GDM1 (cell line): ENCODE measurements around the gene TMEM108.

ENCODE experiments used
- DNase-seq: peaks from one replicate; lab custom pipeline; 2025; lab: John Stamatoyannopoulos, UW

TMEM108 gene

DNA sequence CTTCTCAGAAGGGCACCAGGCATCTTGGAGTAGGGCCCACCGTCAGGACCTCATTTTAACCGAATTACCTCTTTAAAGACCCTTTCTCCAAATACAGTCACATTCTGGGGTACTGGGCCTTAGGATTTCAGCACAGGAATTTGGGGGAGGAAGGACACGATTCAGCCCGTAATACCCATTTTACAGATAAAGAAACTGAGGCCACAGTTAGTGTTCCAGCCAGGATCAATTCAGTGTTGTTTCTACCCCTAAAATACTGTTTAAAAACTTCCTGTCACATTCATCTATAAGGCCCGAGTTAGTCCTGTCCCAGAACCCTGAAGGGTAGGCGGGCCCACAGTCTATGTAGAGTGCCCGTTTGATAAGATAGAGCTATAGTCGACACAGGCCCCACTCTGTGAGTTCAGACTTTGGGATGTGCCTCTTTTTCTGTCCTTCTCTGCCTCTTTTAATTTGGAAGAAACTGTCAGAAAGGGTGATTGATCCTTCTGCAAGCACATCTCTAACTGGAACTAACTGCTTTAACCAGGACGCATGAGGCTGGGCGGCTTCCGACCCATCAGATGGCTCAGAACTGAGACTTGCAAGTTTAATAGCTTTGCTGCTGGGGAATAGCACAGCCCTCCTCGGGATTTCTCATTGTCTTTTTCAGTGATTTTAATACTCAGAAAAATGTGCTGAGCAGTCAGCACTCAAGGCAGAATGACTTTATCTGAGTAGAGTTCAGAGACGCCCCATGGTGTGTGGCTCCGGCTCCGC is 381.1 kb downstream of the TMEM108 start:
- no peak for DNase-seq

DNA sequence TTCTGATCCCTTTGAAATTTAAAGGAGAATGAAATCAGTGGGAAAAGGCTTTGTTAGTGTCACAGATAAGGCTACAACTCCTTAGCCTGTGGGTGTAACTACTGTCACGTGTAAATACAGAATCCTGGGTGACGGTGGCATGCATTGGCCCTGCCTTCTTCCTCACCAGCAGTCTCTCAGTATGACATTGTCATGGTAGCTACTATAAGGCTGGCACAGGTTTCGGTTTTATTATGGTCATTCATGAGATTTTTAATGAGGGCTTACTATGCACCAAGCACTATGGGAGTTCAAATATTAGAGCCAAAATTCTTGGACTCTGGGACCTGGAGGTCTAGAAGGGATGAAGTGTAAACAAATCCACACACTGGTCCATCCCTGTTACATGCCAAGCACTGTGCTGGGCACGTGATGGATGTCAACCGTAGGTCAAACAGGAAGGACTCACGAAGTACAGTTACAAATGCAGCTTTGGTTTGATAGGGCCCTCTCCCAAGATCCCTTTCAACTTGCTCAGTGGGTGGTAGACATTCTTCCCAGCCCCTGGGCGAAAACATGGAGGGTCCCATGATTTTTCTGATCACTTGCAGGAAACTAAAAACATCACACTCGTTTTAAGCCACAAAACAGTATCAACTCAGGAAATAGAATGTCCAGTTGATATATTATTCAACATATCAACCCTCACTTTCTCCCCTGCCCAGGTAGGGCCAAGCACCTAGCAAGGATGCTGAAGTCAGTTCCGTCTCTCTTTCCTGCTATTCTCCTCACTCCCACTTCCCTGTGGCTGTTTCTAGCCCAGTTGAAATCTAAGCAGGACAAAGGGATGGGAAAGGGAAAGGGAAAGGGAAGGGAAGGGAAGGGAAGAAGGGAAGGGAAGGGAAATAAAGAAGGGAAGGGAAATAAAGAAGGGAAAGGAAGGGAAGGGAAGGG is 387.0 kb downstream of the TMEM108 start:
- no peak for DNase-seq

DNA sequence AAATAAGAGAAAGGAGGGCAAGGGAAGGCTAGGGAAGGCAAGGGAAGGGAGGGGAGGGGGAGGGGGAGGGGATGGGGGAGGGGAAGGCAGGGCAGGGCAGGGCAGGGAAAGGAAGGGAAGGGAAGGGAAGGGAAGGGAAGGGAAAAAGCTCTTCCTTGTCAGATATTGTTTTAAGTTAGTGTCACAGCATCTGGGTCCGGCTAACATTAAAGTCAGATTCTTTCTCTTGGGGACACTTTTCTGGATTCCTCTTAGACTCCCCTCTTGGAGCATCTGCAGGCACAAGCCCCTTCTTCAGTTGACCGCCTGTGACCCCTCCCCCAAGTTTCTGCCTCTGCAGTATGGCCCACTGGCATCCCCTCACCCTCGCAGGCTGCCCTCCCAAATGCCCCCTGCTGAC is 387.7 kb downstream of the TMEM108 start:
- no peak for DNase-seq

DNA sequence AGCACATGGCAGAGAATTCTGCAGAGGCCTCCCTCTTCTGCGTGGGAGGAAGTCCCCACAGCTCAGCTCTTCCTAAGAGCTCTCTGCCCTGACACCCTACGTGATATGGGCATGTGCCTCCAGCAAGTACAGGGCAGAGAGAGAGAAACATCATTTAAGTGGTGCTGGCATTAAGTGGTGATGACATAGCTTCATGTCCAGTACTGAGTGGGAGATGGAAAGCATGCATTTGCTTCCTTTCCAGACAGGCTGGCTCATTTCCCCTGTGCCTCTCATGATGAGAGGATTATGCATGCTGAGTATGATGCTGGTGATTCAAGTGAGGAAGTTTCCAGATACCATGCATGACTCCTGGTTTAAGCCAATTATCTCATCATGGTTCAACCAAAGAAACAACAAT is 388.5 kb downstream of the TMEM108 start:
- DNase-seq = no peak

- DNase-seq = no peak
Measured at GRCh38 chr3:133428552-133428951, 390.4 kb downstream of the TMEM108 start.

DNA sequence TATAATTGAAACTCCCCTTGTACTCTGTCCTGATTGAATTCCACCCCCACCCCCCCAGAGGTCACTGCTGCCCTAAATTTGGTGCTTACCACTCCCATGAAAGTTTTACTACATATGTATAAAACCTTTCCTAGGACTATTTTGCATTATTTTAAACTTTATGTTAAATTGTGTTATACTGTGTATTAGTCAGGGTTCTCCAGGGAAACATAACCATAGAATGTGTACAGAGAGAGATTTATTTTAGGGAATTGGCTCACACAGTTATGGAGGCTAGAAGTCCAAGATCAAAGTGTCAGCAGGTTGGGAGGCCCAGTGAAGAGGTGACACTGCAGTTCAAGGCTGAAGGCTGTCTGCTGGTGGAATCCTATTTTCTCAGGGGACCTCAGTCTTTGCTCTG is 390.9 kb downstream of the TMEM108 start:
- no peak for DNase-seq

DNA sequence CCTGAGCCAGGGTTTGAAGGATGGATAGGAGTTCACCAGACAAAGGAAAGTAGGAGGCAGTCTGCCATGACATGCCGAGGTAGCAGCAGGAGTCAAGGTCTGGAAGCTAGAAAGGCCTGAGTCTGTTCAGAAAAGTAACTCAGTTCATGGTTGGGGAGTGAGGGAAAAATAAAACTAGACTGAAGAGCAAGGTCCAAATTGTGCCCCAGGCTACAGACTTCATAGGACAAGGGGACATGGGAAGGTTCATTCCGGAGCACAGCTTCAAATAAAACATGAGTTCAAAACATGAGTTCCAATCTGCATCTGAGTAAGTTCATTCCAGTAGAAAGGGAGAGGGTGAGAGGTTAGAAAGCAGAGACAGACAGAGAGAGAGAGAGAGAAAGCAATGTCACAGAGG is 401.4 kb downstream of the TMEM108 start:
- no peak for DNase-seq

DNA sequence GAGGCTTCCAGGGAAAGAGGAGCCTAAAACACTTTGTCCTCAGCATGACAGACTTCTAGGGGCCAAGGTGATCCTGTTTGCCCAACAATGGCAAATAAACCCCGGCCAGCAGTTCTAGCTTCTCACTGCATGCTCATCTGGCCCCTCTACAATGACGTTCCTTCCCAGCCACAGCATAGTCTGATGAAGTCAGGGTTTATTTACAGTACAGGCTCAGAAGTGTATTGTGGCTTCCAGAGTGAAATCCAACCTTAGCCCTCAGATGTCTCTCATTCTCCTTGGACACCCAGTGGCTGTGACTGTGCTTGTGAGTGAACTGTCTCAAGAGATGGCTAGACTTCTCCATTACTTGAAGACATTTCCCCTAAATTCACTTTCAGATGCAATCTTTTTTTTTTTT is 402.5 kb downstream of the TMEM108 start:
- no peak for DNase-seq

DNA sequence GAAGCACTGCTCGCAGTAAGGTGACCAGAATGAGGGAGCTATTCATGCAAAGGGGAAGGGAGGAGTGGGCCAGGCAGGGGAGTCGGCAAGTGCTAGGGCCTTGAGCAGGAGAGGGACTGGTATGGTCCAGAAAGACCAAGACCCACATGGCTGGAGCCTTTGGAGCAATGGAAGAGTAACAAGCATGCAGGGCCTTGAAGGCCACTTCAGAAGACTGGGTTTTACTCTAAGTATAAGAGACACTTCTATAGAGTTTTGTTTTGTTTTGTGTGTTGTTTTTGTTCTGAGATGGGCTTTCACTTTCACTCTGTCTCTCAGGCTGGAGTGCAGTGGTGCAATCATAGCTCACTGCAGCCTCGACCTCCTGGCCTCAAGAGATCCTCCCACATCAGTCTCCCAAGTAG is 403.7 kb downstream of the TMEM108 start:
- no peak for DNase-seq

- no peak for DNase-seq
Measured at GRCh38 chr3:133442518-133442917, 404.3 kb downstream of the TMEM108 start.

DNA sequence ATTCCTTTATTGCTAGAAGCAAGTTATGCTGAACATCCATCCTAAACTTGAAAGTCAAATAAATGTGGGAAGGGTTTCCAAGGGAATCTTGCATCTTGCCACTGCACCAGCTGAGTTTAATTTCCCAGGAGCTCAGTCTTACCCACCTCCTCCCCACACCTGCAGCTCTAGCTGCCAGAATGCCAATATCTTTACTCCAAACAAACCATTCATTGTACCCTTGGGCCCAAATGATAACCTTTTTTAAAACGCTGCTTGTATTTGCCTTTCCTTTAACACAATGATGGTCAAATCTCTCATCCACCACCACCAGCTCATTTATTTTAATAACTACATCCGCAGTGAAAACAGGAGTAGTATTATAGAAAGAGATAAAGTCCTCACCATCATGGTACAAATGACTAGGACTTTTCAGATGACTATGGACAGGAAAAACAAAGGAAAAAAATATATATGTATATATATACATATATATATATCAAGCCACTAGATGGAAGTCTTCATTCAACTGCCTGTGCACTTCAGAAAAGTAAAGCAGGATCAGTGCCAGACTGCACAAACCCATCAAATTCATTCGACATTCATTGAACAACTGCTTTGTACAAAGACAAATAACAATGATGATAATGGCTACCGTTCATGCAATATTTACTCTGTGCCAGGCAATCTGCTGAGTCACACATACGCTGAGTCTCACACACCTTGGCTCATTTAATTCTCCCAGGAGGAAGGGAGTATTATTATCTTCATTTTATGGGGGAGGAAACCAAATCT is 405.6 kb downstream of the TMEM108 start:
- DNase-seq = no peak

- DNase-seq = no peak
Measured at GRCh38 chr3:133444423-133444774, 406.2 kb downstream of the TMEM108 start.

- DNase-seq = no peak
Measured at GRCh38 chr3:133445108-133445507, 406.9 kb downstream of the TMEM108 start.
